IPS-20b (cell line): ENCODE results near the gene PSMG3.

ENCODE experiments used
- H3K27ac ChIP-seq: one replicate; pipeline ENCODE4 v1.5.1; 2013; ENCODE audit warnings: low read length
- H3K27me3 ChIP-seq: 2 replicates; pipeline ENCODE4 v1.6.1; 2013; ENCODE audit warnings: mild to moderate bottlenecking, low read length, inconsistent platforms; ENCODE audit not compliant: insufficient read depth
- H3K36me3 ChIP-seq: 2 replicates; pipeline ENCODE4 v1.6.1; 2013; ENCODE audit warnings: low read depth, mild to moderate bottlenecking, inconsistent platforms, low read length, moderate library complexity; ENCODE audit not compliant: insufficient read depth
- H3K4me1 ChIP-seq: 2 replicates; pipeline ENCODE4 v1.6.1; 2013; ENCODE audit warnings: mild to moderate bottlenecking, control low read depth, inconsistent platforms, low read length, moderate library complexity; ENCODE audit not compliant: insufficient read depth
- H3K4me3 ChIP-seq: 2 replicates; pipeline ENCODE4 v1.5.1; 2013; ENCODE audit warnings: mild to moderate bottlenecking, low read length, inconsistent platforms
- H3K9ac ChIP-seq: 2 replicates; pipeline ENCODE4 v1.6.1; 2013; ENCODE audit warnings: low read depth, mild to moderate bottlenecking, inconsistent platforms, low read length, moderate library complexity
- H3K9me3 ChIP-seq: 2 replicates; pipeline ENCODE4 v1.6.1; 2013; ENCODE audit warnings: mild to moderate bottlenecking, low read depth, low read length, inconsistent platforms; ENCODE audit not compliant: insufficient read depth

The PSMG3 gene

DNA sequence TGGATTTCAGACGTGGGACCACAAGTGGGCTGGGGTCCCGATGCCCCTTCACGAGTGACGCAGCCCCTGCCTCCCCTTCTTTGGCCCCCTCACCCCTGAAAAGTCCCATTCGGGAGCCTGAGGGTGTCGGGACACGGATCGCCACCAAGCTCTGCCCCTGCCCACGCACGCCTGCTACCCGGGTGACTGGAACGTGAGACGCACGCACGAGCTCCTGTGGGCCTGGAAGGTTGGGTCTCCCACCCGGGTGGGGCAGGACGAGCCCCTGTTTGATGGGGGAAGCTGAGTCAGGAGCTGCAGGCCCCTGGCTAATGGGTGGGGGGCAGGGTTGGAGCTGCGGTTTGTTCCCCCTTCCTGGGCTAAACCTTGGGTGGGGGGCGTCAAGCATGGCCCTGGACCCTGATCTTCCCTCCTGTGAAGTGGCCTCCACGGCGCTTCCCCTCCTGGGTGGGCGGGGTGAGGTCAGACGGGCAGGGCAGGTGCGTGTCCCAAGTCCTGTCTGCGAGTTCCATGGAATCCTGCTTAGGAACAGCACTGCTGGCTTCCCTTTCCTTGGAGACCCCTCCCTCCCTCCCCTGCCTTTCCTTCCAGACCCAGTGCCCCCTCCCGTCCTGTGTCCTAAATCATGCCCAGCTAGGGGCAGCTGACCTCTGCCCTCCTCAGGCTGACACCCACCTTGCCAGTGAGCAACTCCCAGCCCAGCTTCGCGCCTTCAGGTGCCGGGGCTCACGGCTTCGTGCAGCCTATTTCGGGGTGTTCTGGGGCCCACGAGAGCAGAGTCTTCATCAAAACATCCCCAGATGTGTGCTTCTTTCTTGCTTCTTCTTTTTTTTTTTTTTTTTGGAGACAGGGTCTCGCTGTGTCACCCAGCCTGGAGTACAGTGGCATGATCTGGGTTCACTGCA lies 8.5 kb downstream of the PSMG3 start:
- Histone ChIP-seq H3K27me3 (no peaks in the 10 kb centered on the region), H3K4me3 (no peak overlapping the region), H3K9ac (no peak overlapping the region), H3K27ac (no peak overlapping the region), H3K9me3 (no peaks in the 10 kb centered on the region), H3K4me1 (no peaks in the 10 kb centered on the region), H3K36me3 (no peaks in the 10 kb centered on the region)

DNA sequence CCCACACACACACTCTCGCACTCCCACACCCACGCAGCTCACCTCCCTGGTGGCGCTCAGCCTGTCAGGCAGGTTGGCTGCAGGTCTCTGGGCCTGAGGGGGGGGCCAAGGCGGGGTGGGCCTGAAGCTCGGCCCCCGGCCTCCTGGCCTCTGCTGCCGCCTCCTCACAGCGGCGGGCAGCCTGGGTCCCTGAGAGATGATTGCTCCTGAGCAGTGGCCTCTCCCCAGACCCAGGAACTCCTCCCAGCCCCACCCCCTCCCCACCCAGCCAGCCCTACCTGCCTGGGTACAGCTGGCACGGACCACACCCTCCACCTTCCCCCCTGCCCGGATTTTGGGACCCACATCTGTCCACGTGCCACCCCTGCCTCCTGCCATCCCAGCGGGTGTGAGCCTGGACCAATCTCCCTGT lies 9.2 kb downstream of the PSMG3 start:
- Histone ChIP-seq H3K27me3 (no peaks in the 10 kb centered on the region), H3K9me3 (no peaks in the 10 kb centered on the region), H3K36me3 (no peaks in the 10 kb centered on the region), H3K9ac (no peak overlapping the region), H3K4me3 (no peak overlapping the region), H3K27ac (no peak overlapping the region), H3K4me1 (0 out of 2 replicates have a peak, but pooled peaks cover 3% of the 10 kb centered on the region)

DNA sequence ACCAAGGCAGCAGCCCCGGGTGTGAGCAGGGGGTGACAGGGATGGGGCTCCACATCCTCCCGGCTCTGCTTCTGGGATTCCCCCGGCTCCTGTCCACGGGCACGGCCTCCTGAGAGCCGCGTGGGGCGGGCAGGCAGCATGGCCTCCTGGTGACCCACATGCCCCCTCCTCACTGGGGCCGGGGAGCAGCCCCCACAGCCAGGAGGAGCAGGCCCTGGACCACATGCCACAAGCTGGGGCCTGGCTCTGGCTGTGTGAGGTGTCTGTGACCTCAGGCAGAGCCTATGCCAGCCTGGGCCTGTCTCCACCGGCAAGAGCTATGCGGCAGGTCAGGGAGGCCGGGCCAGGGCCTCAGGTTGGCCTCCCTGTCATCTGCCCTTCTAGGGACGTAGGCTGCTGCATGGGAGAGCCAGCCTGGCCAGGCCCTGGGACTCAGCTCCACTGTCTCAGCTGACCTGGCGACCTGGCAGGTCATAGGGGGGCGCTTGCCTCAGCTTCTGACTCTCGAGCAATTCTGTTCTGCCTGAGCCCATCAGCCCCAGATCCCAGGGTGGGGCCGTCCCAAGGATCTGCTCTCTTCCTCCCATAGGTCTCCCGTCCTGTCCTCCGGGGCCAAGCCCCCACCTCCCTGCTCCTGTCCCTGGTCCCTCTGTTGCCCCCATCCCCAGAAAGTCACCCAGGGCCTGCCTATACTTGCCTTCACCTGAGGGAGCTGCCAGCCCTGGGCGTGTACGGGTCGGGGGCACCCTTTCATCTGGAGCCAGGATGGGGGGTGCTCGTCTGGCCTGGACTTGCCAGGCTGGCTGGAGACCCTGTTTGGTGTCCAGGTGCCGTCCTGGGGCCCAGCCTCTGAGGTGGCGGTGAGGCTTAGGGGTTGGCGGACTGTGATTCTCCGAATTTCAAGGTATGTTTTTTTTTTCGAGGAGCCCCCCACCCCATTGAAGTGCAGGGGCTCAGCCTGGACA lies 9.9 kb downstream of the PSMG3 start:
- Histone ChIP-seq H3K27me3 (no peaks in the 10 kb centered on the region), H3K36me3 (no peaks in the 10 kb centered on the region), H3K9ac (no peak overlapping the region), H3K9me3 (no peaks in the 10 kb centered on the region), H3K4me1 (0 out of 2 replicates have a peak, but pooled peaks cover 5% of the 10 kb centered on the region), H3K4me3 (no peak overlapping the region), H3K27ac (no peak overlapping the region)

DNA sequence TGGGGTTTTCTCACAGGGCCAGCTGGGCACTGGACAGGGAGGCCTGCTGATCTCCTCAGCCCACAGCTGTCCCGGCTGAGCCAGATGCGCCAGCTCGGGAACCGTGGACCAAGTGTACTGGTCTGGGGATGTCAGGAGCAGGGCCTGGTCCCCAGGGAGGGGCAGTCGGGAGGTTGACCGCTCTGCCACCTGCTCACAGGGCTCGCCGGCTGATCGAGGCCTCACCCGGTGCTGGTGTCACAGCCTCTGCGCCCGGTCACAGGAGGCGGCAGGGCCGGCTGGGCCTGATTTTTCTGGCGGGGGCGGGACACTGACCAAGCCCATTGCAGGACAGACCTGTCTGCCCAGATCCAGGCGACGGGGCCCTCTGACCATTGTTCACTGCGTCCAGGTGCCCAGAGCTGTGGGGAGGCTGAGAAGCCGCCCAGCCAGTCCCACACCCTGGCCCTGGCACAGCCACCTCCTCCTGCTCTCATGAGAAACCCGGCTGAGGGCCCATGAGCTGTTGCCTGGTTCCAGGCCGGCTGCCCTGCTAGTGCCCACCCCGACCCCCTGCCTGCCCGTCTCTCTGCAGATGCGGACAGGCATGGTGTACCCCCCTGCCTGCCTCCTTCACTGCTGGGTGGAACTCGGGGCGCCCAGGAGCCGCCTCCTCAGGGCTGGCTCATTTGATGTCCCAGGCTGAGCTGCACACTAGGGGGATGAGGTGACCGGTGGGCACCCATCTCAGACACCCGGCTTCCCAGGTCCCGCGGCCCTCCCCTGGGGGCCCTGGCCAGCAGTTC lies 10.8 kb downstream of the PSMG3 start:
- Histone ChIP-seq H3K4me3 (no peak overlapping the region), H3K36me3 (no peaks in the 10 kb centered on the region), H3K27ac (no peak overlapping the region), H3K4me1 (0 out of 2 replicates have a peak, but pooled peaks cover 5% of the 10 kb centered on the region), H3K9me3 (no peaks in the 10 kb centered on the region), H3K9ac (no peak overlapping the region), H3K27me3 (no peaks in the 10 kb centered on the region)

DNA sequence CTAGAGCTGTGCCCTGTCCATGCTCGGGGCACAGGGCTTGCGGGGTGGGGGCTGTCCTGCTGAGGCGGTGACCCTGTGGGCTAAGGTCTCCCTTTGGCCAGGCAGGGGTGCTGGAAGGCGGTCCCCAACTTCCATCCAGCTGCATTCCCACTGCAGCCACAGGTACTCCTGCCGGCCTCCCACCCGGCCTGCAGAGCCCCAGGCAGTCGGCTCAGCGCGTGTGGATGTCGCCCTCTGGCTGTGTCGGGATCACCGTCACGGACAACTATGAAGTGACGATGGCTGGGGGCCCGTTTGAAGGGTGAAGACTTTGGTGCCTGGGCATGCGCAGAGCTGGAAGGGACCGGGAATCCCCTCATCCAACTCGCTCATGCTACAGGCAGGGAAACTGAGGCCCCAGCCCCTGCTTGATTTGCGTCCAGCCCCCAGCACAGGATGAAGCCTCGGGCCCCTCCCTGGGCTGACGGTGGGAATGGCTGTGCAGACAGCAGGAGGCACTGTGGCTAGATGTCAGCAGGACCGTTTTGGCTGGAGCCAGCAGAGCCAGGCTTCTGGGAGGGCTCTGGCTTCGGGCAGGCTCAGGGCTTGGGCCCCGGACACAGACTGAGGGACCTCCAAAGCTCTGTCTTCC lies 11.5 kb downstream of the PSMG3 start:
- Histone ChIP-seq H3K27me3 (no peaks in the 10 kb centered on the region), H3K4me3 (no peak overlapping the region), H3K9me3 (no peaks in the 10 kb centered on the region), H3K9ac (no peak overlapping the region), H3K4me1 (0 out of 2 replicates have a peak, but pooled peaks cover 5% of the 10 kb centered on the region), H3K36me3 (no peaks in the 10 kb centered on the region), H3K27ac (no peak overlapping the region)

DNA sequence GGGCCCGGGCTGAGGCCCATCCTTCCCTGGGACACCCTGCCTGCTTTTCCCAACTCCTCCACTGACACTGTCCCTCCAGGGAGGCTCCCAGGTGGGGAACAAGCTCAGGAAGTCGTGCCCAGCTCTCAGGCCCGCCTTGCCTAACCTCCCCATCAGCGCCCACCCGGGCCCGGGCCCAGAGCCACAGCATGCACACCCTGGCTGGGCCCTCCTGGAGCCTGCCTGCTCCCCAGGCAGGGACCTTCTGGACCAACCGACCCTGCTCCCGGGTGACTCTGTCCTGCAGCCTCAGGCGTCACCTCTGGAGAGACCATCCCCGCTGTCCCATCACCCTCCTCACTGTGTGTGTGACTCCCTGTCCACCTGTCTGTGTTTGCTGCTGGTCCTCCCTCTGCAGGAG lies 12.1 kb downstream of the PSMG3 start:
- Histone ChIP-seq H3K4me1 (0 out of 2 replicates have a peak, but pooled peaks cover 5% of the 10 kb centered on the region), H3K27me3 (no peaks in the 10 kb centered on the region), H3K36me3 (no peaks in the 10 kb centered on the region), H3K9me3 (no peaks in the 10 kb centered on the region), H3K9ac (no peak overlapping the region), H3K27ac (no peak overlapping the region), H3K4me3 (no peak overlapping the region)

DNA sequence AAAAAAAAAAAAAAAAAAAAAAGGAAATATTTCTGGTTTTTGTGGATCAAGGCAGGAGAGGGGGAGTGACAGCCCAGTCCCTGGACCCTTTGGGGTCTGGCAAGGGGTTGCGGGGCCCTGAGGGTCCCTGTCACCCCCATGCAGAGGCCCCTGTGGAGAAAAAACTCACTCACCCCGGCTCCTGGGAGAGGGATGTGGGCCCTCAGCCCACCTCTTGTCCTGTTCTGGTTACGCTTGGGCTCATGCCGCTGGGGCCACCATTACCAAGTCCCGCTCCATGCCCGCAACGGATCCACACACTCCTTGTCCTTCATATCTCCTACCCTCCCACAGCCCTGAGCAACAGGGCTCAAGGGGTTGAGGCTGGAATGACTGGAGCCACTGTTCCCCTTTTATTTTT lies 12.8 kb downstream of the PSMG3 start:
- Histone ChIP-seq H3K9me3 (no peaks in the 10 kb centered on the region), H3K4me1 (0 out of 2 replicates have a peak, but pooled peaks cover 5% of the 10 kb centered on the region), H3K36me3 (no peaks in the 10 kb centered on the region), H3K4me3 (no peak overlapping the region), H3K9ac (no peak overlapping the region), H3K27ac (no peak overlapping the region), H3K27me3 (no peaks in the 10 kb centered on the region)

DNA sequence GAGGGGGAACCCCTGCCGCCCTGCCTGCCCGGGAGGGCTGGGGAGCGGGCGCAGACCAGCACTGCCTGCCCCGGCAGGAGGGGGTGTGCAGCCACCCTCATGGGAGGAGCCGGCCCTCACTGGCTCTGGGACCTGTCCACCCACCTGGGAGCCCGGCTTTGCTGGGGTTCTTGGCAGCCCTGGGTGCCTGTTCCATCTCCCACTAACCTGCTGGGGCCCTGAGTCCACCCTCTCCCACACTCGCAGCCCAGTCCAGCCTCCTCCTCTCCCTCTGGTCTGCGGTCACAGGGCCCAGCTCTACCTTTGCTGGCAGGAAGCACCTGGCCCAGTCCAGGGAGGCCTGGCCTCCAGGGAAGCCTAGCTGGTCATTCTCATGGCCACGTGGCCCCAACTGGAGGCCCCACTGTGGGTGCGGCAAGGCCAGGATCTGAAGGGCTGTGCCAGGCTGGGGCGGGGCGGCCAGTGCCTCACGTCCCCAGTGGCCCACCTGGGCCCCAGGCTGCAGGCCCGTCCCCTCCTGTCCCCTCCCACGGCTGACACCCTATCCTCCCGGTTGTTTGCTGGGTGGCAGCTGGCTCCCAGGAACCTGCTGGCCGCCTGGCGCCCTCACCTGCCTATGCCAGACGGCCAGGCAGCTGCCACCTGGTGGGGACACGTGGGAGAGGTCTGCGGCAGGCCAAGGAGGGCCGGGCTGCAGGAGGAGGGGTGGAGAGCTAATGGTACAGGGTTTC lies 13.9 kb downstream of the PSMG3 start, which contains the start of gene TMEM184A:
TMEM184A (minus strand) TSS at position 393 of the 731 bp plus-strand sequence. CDS start 721 bp downstream, outside the sequence.
- Histone ChIP-seq H3K9ac (no peak within 1 kb of the TSS), H3K4me1 (0 out of 2 replicates have a peak, but pooled peaks cover 5% of the 10 kb centered on the region), H3K27me3 (no peaks in the 10 kb centered on the region), H3K9me3 (no peaks in the 10 kb centered on the region), H3K4me3 (no peak within 1 kb of the TSS), H3K36me3 (no peaks in the 10 kb centered on the region), H3K27ac (no peak within 1 kb of the TSS)

DNA sequence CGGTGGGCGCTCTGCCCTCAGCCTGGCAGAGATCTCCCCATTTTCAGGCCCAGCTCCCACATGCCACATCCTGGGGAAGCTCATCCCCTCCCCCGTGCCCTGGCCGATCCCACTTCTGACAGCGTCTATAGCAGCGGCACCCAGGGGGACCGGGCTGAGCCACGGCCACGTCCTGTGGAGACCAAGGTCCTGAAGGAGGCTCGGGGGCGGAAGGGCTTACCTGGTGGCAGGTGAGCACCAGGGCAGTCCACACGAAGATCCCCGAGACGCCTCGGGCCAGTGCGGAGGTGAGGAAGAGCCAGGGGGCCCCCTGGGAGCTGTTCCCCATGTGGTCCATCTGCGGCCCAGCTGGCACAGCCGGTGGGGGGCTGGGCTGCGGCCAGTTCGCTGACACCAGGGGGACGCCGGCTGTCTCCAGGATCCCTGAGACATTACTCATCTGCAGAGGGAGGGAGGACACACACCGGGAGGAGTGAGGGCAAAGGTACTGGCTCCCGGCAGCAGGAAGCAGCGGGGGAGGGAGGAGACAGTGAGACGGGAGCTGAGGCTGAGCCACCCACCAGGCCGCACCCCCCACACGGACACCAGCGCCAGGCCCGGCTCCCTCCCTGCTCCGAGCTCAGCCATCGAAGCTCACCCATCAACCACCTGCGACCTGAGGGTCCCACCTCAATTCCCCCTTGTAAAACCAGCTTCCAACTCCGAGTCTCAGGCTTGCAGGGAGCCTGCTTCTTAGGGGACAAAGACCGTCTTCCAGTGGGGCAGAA lies 14.6 kb downstream of the PSMG3 start:
- H3K27ac ChIP-seq = no peak overlapping the region
- H3K9ac ChIP-seq = no peak overlapping the region

More for the DNA sequence above, 14.6 kb downstream of the PSMG3 start:
- no peaks in the 10 kb centered on the region for H3K27me3 ChIP-seq
- no peaks in the 10 kb centered on the region for H3K36me3 ChIP-seq
- H3K4me1 ChIP-seq = 0 out of 2 replicates have a peak, but pooled peaks cover 5% of the 10 kb centered on the region
- no peak overlapping the region for H3K4me3 ChIP-seq
- H3K9me3 ChIP-seq = no peaks in the 10 kb centered on the region
